HL-60 (cell line): ENCODE results near the gene OBSL1.

Experiments
- DNase-seq, 2 experiments: peaks; one replicate each; pipeline ENCODE4 v3.0.0-alpha.2; 2010 to 2020; ENCODE audit warnings: low read depth in 1 of 2, low spot score in 1 of 2
- H3K27ac ChIP-seq: fragments of 250-450 bp; sonication (Bioruptor Pico); replicated peaks from 2 replicates; pipeline ENCODE4 v1.5.1; 2020; ENCODE audit warnings: mild to moderate bottlenecking, moderate library complexity
- H3K27me3 ChIP-seq: fragments of 250-450 bp; sonication (Bioruptor Pico); 2 replicates; pipeline ENCODE4 v1.5.1; 2021; ENCODE audit warnings: mild to moderate bottlenecking, moderate library complexity; ENCODE audit not compliant: insufficient read depth, poor library complexity, severe bottlenecking
- H3K4me3 ChIP-seq: replicated peaks from 2 replicates; pipeline ENCODE4 v1.5.1; 2011; ENCODE audit warnings: mild to moderate bottlenecking, control low read depth, low read length; ENCODE audit not compliant: insufficient read depth
- CTCF ChIP-seq: IDR thresholded peaks from one replicate; pipeline ENCODE4 v1.5.1; 2011; ENCODE audit warnings: low read length, control low read depth, inconsistent platforms; ENCODE audit not compliant: insufficient read depth
- GABPA ChIP-seq: IDR thresholded peaks from 2 replicates; pipeline ENCODE4 v1.6.1; 2012; ENCODE audit warnings: low read depth
- POLR2AphosphoS5 ChIP-seq: IDR thresholded peaks from 2 replicates; pipeline ENCODE4 v1.6.1; 2012; ENCODE audit warnings: low read depth
- REST ChIP-seq: IDR thresholded peaks from 2 replicates; pipeline ENCODE4 v1.6.1; 2012; ENCODE audit warnings: low read depth; ENCODE audit not compliant: insufficient replicate concordance
- SPI1 ChIP-seq: IDR thresholded peaks from 2 replicates; pipeline ENCODE4 v1.6.1; 2012; ENCODE audit warnings: low read depth, mild to moderate bottlenecking, borderline replicate concordance

The OBSL1 gene

GRCh38 chr2:219508971-219509779, 62.2 kb downstream of the OBSL1 start:
- Histone ChIP-seq H3K27me3 (peaks cover 39% of the 10 kb centered on the region), H3K4me3 (no peak overlapping the region), H3K27ac (no peak overlapping the region)
- DNase-seq, result no peak
- no peak for TF ChIP-seq GABPA

- no peak for DNase-seq
- no peak overlapping the region for H3K4me3 ChIP-seq
- peaks cover 31% of the 10 kb centered on the region for H3K27me3 ChIP-seq
- H3K27ac ChIP-seq, result no peak overlapping the region
- no peak for TF ChIP-seq GABPA
- TF ChIP-seq POLR2AphosphoS5, result no peak
- TF ChIP-seq SPI1, result no peak
- TF ChIP-seq REST, result no peak
- TF ChIP-seq CTCF, result no peak
These were observed 63.0 kb downstream of the OBSL1 start for GRCh38 chr2:219508444-219508734.

GRCh38 chr2:219507581-219508443, 63.5 kb downstream of the OBSL1 start:
- no peak overlapping the region for H3K27ac ChIP-seq

More at GRCh38 chr2:219507581-219508443, 63.5 kb downstream of the OBSL1 start:
- no peak overlapping the region for H3K4me3 ChIP-seq
- H3K27me3 ChIP-seq, result peaks cover 27% of the 10 kb centered on the region
- no peak for DNase-seq
- no peak for TF ChIP-seq POLR2AphosphoS5
- TF ChIP-seq REST, result peak; percentile 80
